ENCODE results near the gene CDY1B.
"Not testable (repeated sequence)": the region's sequence is repeated elsewhere in the genome, so short reads cannot be mapped to it uniquely, and the experiment has no call there.

CDY1B gene

GRCh38 chrY:24047919-24048318 is at the start of gene CDY1B:
Gene CDY1B (minus strand): TSS chrY:24048019. CDS start chrY:24047688, 331 bp downstream.
- not testable (repeated sequence) for DNase-seq

GRCh38 chrY:24049525-24049924 is 1.7 kb upstream of the CDY1B start:
- not testable (repeated sequence) for DNase-seq

GRCh38 chrY:24043209-24043608 is 4.6 kb downstream of the CDY1B start:
- not testable (repeated sequence) for DNase-seq

- DNase-seq, result not testable (repeated sequence)
Measured at GRCh38 chrY:24039008-24039718, 8.7 kb downstream of the CDY1B start.

- not testable (repeated sequence) for DNase-seq
Measured at GRCh38 chrY:24026212-24027103, 21.4 kb downstream of the CDY1B start.
